Ishikawa (cell line): ENCODE results near the gene LPP.

Experiments
- CEBPB ChIP-seq: IDR thresholded peaks from 2 replicates; pipeline ENCODE4 v1.6.1; 2012
- CREB1 ChIP-seq: IDR thresholded peaks from 2 replicates; pipeline ENCODE4 v1.6.1; 2012; ENCODE audit warnings: low read depth
- EGR1 ChIP-seq: IDR thresholded peaks from 2 replicates; pipeline ENCODE4 v1.6.1; 2012
- EP300 ChIP-seq: IDR thresholded peaks from 2 replicates; pipeline ENCODE4 v1.6.1; 2012; ENCODE audit warnings: borderline replicate concordance
- FOXM1 ChIP-seq: IDR thresholded peaks from 2 replicates; pipeline ENCODE4 v1.6.1; 2012; ENCODE audit warnings: low read depth, borderline replicate concordance
- MAX ChIP-seq: IDR thresholded peaks from 2 replicates; pipeline ENCODE4 v1.6.1; 2012
- NFIC ChIP-seq: IDR thresholded peaks from 2 replicates; pipeline ENCODE4 v1.6.1; 2012
- RAD21 ChIP-seq: IDR thresholded peaks from 2 replicates; pipeline ENCODE4 v1.6.1; 2012; ENCODE audit warnings: low read depth
- REST ChIP-seq: IDR thresholded peaks from 2 replicates; pipeline ENCODE4 v1.6.1; 2012; ENCODE audit warnings: low read depth, mild to moderate bottlenecking
- TAF1 ChIP-seq: IDR thresholded peaks from 2 replicates; pipeline ENCODE4 v1.6.1; 2012; ENCODE audit warnings: low read depth, mild to moderate bottlenecking
- TEAD4 ChIP-seq: IDR thresholded peaks from 2 replicates; pipeline ENCODE4 v1.6.1; 2012
- USF1 ChIP-seq: IDR thresholded peaks from 2 replicates; pipeline ENCODE4 v1.6.1; 2012
- YY1 ChIP-seq: IDR thresholded peaks from 2 replicates; pipeline ENCODE4 v1.6.1; 2012; ENCODE audit warnings: low read depth
- ZBTB7A ChIP-seq: IDR thresholded peaks from 2 replicates; pipeline ENCODE4 v1.6.1; 2012; ENCODE audit warnings: low read depth

- TF ChIP-seq TAF1 (no peak), ZBTB7A (no peak), EP300 (no peak), REST (no peak), MAX (no peak), NFIC (no peak), TEAD4 (no peak), USF1 (no peak), YY1 (no peak), RAD21 (no peak), FOXM1 (no peak), EGR1 (no peak), CEBPB (no peak), CREB1 (no peak)
Observed at GRCh38 chr3:188584162-188584529, 430.2 kb downstream of the LPP start.
